ENCODE data around the gene PRMT1.
"Not testable (repeated sequence)": the region's sequence is repeated elsewhere in the genome, so short reads cannot be mapped to it uniquely, and the experiment has no call there.

PRMT1 gene

DNA sequence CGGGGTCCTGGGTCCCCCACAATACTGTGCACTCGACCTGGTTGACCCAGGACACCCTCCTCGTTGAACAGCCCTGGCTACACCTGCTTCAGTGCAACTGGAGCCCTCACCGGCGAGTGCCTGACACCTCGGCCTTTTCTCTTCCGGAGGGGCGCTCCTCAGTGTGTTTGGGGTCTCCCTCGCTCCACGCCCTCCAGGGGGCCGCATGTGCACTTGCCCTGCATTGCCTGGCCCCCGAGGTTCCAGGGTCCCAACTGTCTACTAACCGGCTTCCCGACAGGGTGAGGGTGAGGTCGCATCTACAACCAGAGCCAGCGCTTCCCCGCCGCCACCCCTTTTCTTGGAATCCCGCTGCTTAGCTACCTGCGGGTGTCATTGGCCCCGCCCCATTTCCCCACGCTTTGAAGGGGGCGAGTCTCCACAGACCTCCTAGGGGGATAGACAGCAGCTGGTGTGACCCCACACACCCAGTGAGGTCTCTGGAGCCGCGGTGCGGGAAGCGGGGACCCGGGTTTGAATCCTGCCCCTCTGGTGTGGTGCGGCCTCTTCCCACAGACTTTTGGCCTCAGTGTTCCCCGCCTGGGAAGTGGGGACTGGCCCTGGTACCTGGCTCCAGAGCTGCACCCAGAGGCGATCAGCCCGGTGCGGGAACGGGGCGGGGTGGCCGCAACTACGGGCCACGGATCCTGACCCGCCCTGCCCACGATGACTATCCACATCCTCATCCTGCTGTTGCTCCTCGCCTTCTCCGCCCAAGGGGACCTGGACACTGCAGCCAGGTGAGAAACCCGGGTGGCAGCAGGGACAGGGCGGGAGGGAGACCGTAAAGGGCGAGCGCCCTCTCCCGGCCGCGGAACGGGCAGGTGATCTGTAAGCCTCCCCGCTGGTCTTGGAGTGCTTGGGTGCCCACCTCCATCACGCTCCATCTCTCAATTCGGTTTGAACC lies 12.3 kb downstream of the PRMT1 start, which contains the start of gene ADM5:
ADM5 (plus strand) TSS at position 462 of the 946 bp plus-strand sequence; CDS start at position 706, 244 bp downstream.
- no peak for DNase-seq

DNA sequence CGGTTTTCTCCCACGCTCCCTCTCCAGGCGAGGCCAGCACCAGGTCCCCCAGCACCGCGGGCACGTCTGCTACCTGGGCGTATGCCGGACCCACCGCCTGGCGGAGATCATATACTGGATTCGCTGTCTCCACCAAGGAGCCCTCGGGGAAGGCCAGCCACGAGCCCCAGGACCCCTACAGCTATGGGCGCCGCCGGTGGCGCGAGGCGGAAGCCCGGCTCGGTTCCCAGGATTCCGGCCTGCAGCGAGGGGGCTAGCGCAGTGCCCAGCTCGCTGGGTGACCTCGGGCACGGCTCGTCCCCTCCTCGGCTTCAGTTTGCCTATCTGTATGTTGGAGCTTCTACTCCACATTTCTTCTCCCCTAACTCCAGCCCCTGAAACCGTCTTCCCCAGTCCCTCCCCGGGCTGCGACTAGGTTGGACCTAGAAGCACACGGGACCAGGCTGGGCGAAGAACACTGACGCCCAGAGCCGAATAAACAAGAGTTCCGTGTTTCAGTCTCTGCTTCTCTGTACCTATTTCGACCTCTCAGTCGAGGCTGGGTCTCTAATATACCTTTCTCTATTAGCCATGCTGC lies 13.1 kb downstream of the PRMT1 start:
- DNase-seq: no peak

DNA sequence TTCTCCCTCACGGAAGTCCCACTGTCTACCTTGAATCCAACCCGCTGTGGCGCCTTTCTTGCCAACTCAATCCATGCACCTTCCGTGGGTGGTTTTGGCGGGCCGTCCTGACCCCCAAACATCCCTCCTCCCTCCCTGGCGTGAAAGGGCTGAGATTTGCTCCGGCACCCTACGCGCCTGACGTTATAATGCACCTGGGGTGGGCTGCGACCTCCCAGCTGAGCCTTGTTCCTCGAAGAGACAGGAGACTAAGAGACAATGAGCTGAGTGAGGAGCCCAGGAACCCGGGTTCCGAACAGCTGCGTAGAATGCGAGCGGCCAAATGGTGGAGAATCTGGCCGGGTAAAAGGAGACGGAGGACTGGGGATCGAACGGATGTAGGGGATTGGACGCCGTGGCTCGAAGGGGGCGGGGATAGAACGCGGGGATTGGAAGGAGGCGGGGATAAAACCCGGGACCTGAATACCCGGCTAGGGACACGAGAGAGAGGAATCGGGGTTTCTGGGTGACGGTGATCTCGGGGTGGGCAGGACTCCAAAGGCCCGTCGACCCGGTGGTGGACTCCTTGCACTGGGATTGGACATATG lies 13.7 kb downstream of the PRMT1 start, which contains the start of gene CPT1C:
CPT1C (plus strand) TSS at position 461 of the 587 bp plus-strand sequence. CDS start 1,137 bp downstream, outside the sequence.
- DNase-seq: peak; percentile 84

DNA sequence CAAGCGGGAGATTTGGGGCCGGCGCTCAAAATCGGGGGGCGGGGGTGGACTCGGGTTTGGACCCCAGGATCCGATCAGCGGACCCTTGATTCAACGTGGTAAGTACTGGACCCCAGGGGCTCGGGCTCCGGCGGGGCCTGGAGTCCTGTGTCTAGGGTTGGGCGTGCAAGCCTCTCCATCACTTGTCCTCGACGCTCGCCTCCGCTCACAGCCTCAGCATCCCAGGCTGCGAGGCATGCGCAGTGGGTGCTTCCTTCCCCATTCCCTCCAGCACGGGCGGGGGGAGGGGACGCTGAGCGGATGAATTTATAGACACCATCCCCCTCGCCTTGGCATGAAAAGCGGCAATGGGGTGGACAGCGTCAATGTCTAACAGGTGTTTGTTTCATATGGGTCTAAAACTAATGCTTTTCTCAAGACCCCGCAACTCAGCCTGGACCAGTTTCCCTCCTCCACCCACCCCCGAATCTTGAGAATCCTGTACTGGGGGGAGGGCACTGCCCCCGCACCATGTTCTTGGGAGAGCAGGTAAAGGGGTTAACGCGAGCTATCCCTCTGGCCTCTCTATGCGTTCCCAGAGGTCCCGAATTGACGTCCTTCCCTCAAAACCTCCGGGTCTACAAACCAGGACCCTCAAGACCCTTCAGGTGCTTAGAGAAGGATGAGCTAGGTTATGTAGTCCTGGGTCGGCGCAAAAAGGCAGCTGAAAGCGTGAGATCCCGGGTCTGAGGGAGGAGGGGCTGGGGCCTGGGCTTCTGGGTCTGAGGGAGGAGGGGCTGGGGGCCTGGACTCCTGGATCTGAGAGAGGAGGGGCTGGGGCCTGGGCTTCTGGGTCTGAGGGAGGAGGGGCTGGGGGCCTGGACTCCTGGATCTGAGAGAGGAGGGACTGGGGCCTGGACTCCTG lies 14.4 kb downstream of the PRMT1 start:
- DNase-seq: peak; percentile 85

DNA sequence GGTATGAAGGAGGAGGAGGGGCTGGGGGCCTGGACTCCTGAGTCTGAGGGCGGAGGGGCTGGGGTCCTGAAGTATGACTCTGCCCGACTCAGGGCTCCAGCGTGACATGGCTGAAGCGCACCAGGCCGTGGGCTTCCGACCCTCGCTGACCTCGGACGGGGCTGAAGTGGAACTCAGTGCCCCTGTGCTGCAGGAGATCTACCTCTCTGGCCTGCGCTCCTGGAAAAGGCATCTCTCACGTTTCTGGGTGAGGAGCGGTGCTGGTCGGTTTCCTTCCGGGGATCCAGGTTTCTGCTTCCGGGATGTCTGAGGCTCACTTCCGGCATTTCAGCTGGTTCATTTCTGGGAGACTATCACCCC lies 15.1 kb downstream of the PRMT1 start:
- DNase-seq: no peak

DNA sequence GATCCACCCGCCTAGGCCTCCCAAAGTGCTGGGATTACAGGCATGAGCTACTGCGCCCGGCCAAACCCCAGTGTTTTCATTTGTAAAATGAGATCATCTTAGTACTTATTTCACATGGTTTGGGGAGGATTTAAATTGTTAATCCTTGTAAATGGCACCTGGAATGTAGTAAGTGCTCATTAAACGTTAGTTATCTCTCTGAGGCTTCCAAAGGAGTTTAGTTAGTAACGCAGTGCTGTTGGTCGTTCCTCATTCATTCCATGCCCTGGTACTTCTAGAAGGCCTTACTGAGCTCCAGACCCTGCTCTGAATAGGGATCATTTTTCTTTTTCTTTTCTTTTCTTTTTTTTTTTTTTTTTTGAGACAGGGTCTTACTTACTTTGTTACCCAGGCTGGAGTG lies 19.0 kb downstream of the PRMT1 start:
- DNase-seq: no peak

DNA sequence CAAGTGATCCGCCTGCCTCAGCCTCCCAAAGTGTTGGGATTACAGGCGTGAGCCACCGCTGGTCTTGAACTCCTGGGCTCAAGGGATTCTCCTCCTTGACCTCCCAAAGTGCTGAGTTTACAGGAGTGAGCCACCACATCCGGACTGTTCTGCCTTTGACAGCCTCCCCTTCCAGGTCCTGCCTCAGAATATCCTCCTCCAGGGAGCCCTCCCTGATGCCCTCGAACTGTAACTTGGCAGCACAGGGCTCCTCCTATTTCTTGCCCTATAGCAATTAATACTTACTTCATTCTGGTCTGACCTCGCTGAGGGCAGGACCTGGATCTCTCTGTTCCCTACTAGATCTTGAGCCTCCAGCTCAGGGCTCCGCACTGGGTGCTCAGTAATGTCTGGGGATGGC lies 19.8 kb downstream of the PRMT1 start:
- DNase-seq: no peak

DNA sequence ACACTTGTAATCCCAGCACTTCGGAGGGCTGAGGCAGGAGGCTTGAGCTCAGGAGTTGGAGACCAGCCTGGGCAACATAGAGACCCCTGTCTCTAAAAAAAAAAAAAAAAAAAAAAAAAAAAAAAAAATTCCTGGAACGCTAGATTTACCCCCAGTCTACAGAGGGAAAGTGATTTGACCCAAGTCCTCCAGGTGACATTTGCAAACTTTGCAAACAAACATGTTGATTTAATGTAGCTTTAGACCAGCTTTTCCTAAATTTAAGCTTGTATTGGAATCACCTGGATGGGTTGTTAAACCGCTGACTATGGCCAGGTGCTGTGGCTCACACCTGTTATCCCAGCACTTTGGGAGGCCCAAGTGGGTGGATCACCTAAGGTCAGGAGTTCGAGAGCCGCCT lies 22.3 kb downstream of the PRMT1 start:
- no peak for DNase-seq

DNA sequence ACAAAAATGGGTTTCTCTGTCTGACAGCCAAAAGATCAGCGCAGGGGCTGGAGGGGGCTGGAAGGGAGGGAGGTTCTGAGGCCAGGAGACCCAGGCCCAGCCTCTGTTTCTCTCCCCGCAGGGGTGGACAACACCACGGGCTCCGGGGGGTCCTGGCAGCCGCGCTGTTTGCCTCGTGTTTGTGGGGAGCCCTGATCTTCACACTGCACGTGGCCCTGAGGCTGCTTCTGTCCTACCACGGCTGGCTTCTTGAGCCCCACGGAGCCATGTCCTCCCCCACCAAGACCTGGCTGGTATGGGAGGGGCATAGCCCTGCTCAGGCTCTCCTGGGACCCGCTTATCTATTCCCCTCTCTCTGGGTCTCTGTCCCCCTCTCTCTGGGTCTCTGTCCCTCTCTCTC lies 23.5 kb downstream of the PRMT1 start:
- DNase-seq: no peak

DNA sequence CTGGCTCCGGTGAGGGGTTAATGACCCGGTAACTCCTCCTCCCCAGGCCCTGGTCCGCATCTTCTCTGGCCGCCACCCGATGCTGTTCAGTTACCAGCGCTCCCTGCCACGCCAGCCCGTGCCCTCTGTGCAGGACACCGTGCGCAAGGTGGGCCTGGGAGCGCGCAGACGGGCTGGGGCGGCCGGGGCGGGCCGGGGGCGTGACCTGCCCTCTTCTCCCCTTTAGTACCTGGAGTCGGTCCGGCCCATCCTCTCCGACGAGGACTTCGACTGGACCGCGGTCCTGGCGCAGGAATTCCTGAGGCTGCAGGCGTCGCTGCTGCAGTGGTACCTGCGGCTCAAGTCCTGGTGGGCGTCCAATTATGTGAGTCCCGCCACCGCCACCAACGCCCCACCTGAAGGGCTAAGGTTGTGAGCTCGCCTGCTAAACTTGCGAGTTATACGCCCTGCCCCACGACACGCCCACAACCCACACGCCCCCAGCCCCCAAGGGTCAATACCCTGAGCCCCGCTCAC lies 24.3 kb downstream of the PRMT1 start:
- DNase-seq: no peak

DNA sequence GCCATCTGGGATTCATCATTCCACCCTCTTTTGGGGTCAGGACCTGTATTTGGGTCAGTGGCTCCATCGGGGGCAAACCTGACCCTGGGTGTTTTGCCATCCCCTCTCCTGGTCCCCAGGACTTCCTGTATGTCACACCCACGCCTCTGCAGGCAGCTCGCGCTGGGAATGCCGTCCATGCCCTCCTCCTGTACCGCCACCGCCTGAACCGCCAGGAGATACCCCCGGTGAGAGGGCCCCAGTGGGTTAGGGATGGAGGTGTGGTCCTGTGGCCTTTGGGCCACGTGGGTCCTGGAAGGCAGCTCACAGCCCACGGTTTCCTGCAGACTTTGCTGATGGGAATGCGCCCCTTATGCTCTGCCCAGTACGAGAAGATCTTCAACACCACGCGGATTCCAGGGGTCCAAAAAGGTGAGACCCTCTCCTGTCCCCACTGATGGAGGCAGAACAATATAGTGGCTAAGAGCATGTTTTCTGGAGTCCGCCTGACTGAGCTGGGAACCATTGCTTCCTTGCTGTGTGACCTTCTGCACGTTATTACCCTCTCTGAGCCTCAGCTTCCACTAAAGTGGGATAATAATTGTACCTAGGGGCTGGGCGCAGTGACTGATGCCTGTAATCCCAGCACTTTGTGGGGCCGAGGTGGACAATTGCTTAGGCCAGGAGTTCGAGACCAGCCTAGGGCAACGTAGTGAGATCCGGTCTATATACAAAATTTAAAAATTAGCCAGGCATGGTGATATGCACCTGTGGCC lies 28.0 kb downstream of the PRMT1 start:
- DNase-seq: no peak

DNA sequence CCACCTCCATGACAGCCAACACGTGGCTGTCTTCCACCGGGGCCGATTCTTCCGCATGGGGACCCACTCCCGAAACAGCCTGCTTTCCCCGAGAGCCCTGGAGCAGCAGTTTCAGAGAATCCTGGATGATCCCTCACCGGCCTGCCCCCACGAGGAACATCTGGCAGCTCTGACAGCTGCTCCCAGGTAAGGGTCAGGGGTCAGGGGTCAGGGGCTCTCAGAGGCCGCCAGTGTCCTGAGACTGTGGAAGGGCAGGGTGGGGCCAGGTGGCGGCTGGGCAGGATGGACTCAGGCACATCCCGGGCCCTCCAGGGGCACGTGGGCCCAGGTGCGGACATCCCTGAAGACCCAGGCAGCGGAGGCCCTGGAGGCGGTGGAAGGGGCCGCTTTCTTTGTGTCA lies 28.8 kb downstream of the PRMT1 start:
- DNase-seq: no peak

DNA sequence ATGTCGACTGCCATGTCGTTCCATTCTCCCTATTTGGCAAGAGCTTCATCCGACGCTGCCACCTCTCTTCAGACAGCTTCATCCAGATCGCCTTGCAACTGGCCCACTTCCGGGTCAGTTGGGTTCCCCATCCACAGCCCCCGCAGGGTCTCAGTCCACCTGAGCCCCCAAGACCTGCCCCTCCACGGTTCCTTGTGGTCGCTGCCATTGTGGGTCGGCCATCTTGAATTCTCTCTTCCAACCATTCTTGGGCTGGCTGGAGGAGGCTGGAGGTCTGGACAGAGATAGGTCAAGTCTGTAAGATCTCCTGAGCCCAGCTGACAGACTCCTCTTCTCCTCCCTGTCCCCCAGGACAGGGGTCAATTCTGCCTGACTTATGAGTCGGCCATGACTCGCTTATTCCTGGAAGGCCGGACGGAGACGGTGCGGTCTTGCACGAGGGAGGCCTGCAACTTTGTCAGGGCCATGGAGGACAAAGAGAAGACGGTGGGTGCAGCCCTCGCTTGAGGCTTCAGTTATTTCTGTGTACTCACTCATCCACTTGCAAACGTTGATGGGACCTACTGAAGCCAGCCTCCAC lies 33.4 kb downstream of the PRMT1 start:
- peak; percentile 41 for DNase-seq

DNA sequence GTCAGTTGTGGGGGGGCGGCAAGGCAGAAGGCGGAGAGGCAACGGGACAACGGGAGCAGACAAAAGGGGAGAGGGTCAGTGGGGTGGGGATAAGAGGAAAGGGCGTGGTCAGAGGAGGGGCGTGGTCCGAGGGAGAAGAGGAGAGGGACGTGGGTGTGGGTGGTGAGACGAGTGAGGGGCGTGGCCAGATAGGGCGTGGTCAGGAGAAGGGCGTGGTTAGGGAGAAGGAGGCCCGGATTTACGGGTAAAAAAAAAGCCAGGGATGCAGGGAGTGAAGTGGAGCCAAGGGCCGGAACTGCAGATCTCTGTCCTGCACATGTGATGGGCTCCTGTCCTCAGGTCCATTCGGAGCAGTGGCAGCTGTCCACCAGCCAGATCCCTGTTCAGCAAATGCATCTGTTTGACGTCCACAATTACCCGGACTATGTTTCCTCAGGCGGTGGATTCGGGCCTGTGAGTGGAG lies 35.4 kb downstream of the PRMT1 start:
- DNase-seq: no peak

DNA sequence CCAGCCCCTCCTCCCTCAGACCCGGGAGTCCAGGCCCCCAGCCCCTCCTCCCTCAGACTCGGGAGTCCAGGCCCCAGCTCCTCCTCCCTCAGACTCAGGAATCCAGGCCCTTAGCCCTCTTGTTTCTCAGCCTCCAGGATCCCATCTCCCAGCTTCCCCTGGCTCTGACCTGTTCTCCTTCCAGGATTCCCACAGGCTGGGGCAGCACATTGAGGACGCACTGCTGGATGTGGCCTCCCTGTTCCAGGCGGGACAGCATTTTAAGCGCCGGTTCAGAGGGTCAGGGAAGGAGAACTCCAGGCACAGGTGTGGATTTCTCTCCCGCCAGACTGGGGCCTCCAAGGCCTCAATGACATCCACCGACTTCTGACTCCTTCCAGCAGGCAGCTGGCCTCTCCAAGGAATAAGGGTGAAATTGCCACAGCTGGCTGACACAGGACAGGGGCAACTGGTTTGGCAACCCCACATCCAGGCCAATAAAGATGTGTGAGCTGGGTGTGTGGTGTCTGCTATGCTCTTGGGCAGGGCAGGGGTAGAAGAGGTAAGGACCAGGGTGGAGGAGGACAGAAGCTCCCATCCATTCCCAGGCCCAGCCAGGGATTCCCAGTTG lies 36.3 kb downstream of the PRMT1 start:
- no peak for DNase-seq

DNA sequence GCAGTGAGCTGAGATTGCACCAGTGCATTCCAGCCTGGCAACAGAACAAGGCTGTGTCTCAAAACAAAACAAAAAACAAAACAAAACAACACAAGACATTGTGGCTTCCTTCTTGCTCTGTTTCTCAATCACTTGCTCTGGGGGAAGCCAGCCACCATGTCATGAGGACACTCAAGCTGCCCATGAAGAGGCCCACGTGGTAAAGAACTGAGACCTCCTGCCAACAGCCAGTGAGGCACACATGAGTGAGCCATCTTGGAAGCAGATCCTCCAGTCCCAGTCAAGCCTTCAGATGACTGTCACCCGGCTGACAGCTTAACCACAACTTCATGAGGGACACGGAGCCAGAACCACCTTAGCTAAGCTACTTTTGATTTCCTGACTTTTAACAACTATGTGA lies 39.1 kb downstream of the PRMT1 start:
- no peak for DNase-seq

DNA sequence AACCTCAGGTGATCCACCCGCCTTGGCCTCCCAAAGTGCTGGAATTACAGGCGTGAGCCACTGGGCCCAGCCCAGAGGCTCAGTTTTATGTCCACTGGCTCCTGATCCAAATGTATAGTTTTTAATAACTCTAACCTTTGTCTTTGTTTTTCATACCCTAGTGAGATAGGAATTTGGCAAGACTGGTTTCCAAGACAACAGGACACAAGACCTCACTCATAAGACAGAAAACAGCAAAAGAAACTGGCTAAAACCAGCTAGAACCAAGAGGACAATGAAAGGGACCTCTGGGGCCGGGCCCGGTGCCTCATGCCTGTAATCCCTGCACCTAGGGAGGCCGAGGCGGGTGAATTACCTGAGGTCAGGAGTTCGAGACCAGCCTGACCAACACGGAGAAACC lies 41.4 kb downstream of the PRMT1 start:
- no peak for DNase-seq

DNA sequence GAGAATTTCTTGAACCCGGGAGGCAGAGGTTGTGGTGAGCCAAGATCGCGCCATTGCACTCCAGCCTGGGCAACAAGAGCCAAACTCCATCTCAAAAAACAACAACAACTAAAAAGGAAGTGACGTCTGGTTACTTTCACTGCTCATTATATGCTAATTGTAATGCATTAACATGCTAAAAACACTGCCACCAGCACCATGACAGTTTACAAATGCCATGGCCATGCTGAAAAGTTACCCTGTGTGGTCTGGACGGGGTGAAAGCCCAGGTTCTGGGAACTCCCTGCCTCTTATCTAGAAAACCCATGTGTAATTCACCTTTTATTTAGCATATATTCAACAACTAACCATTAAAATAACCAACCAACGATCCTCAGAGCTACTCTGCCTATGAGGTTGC lies 41.9 kb downstream of the PRMT1 start:
- DNase-seq: no peak

DNA sequence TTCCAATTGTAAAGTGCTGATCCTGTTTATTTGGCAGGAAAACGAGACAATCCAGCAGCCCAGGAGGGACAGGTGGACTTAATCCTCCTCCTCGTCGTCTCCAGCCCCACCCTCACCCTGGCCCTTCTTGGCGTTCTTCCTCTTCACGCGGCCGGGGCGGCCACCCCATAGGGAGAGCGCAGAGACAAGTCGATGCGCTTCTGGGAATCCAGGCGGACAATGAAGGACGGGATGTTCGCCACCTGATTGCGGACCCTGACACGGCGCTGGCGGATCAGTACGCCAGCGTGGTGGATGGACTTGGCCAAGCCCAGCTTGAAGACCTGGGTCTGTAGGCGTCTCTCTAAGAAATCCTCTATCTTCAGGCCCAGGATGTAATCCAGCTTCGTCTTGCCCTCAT lies 42.3 kb downstream of the PRMT1 start:
- not testable (repeated sequence) for DNase-seq

DNA sequence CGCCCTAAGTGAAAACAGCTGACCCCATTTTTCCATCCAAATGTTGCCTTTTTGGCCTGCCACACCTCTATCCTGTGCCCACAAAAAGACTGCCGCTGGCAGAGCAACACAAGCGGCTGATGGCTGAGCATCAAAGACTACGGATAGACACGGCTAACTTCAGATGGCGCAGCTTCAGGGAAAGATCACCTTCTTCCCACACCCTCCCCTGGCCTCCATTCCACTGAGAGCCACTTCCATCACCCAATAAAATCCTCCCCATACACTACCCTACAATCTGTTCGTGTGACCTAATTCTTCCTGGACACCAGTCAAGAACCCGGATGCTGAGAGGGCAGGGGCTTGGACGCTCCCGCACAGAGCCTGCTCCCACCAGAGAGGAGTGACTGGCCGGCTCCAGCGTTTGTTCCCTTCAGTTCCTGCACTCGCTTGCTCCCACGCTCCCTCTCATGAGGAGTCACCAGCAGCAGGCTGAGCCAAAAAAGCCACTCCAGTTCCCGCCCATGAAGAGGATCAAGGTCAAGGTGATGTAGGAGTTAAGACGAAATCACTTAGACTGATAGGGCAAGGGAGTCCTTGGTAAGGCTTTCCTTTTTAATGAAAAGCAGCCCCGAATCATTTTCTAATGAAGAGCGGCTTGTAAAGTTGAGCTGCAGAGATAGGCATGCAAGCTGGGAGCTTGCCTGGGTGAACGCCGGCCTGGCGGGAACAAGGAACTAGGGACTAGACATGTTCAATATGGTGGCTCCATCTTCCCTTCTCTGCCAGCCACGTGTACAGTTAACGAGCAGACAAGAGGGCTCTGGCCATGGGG lies 50.4 kb downstream of the PRMT1 start:
- peak; percentile 3 for DNase-seq

All from fibroblast of upper back skin (primary cell).